Measurements from ENCODE around the gene ZNF423. TPM values are rescaled to one million over a fixed set of nuclear protein-coding genes. Genes with fewer than 3 reads are reported as not detected.

ZNF423 gene
- total RNA-seq, 1 donor from 2014 or later, result 10.6 TPM

DNA sequence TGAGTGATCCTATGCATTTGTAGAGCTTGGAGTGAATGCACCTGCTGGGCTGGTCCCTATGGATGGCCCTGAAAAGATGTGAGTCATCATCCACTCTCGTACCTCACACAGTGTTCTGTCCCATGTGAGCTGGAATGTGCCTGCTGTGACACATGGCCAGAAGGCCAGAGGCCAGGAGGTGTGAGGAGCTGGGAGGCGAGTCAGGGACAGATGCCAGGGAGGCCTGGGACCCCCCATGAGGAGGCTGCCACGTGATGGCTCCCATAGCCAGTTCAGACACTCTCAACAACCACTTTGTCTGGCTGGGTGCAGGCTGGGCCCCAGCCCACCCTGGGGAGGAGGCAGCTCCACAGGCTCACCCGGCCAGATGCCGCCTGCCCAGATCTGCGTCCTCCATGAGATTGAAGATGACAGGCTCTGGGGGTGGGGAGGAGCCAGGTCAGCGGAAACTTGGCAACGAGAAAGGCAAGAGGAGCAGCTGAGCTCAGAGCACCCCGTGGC is 313.5 kb downstream of the ZNF423 start:
- Mint-ChIP-seq H3K27ac (ENCODE audit: unreplicated experiment) (no peak overlapping the region), H3K27me3 (ENCODE audit: low read depth, unreplicated experiment) (peaks cover 22% of the 10 kb centered on the region), H3K9me3 (ENCODE audit: unreplicated experiment) (peaks cover 6% of the 10 kb centered on the region), H3K36me3 (ENCODE audit: low read depth, unreplicated experiment) (no peaks in the 10 kb centered on the region), H3K4me1 (ENCODE audit: low read depth, unreplicated experiment) (no peaks in the 10 kb centered on the region), H3K4me3 (ENCODE audit: unreplicated experiment) (no peak overlapping the region)
- no peaks in the 10 kb centered on the region for H3K79me2 ChIP-seq (ENCODE audit: insufficient read depth, low read length)
- H3K4me1 ChIP-seq (ENCODE audit: insufficient read depth, low read length), result peaks cover 6% of the 10 kb centered on the region
- no peaks in the 10 kb centered on the region for H3K36me3 ChIP-seq (ENCODE audit: insufficient read depth, low read length)
- no peak overlapping the region for H3K27ac ChIP-seq (ENCODE audit: low read depth, low read length)
- no peak for DNase-seq (ENCODE audit: low read depth)
- H3K4me2 ChIP-seq (ENCODE audit: low read length), result peak overlapping the region; percentile 69
- H4K20me1 ChIP-seq (ENCODE audit: insufficient read depth, low read length), result peaks cover 5% of the 10 kb centered on the region
- no peak overlapping the region for H2AFZ ChIP-seq (ENCODE audit: low read depth, low read length)
- no peaks in the 10 kb centered on the region for H3K9me3 ChIP-seq (ENCODE audit: insufficient read depth, low read depth, low read length)
- H3K27me3 ChIP-seq (ENCODE audit: insufficient read depth, low read length), result no peaks in the 10 kb centered on the region
- TF ChIP-seq, protein P1, sequence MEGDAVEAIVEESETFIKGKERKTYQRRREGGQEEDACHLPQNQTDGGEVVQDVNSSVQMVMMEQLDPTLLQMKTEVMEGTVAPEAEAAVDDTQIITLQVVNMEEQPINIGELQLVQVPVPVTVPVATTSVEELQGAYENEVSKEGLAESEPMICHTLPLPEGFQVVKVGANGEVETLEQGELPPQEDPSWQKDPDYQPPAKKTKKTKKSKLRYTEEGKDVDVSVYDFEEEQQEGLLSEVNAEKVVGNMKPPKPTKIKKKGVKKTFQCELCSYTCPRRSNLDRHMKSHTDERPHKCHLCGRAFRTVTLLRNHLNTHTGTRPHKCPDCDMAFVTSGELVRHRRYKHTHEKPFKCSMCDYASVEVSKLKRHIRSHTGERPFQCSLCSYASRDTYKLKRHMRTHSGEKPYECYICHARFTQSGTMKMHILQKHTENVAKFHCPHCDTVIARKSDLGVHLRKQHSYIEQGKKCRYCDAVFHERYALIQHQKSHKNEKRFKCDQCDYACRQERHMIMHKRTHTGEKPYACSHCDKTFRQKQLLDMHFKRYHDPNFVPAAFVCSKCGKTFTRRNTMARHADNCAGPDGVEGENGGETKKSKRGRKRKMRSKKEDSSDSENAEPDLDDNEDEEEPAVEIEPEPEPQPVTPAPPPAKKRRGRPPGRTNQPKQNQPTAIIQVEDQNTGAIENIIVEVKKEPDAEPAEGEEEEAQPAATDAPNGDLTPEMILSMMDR (IDR thresholded peaks at IDR 0.05; ENCODE audit: insufficient read depth, low read depth, low read length), result no peak
- TF ChIP-seq EZH2 (IDR thresholded peaks at IDR 0.05; ENCODE audit: insufficient read depth, low read length), result no peak
- H3K4me3 ChIP-seq (ENCODE audit: insufficient read depth, low read depth, low read length), result no peak overlapping the region
- FAIRE-seq, result no peak
- H3K9ac ChIP-seq (ENCODE audit: low read length), result no peak overlapping the region

DNA sequence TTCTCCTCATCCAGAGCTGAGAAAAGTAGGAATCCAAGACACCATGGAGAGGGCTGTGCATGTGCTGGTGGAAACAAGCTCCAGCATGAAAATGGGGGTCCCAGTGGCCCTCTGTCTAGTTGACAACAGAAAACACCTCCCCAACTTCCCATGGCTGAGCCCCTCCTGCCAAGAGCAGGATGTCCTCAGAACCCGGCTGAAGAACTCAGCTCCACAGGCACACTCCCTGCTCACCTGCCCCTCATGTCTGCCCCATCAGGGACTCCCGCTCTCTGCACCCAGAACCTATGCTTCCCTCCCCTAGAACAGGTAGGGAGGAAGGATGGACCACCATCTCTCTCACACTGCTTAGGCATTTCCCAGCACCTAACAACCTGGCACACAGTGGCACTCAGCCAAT is 315.1 kb downstream of the ZNF423 start:
- H3K4me3 Mint-ChIP-seq (ENCODE audit: unreplicated experiment), result no peak overlapping the region
- H3K27me3 Mint-ChIP-seq (ENCODE audit: low read depth, unreplicated experiment), result peaks cover 18% of the 10 kb centered on the region
- no peak for FAIRE-seq
- TF ChIP-seq, protein P1 (IDR thresholded peaks at IDR 0.05; ENCODE audit: insufficient read depth, low read depth, low read length), result no peak
- TF ChIP-seq EZH2 (IDR thresholded peaks at IDR 0.05; ENCODE audit: insufficient read depth, low read length), result no peak
- no peak overlapping the region for H3K27ac Mint-ChIP-seq (ENCODE audit: unreplicated experiment)
- Histone ChIP-seq H3K79me2 (ENCODE audit: insufficient read depth, low read length) (no peaks in the 10 kb centered on the region), H3K9me3 (ENCODE audit: insufficient read depth, low read depth, low read length) (no peaks in the 10 kb centered on the region), H3K27me3 (ENCODE audit: insufficient read depth, low read length) (no peaks in the 10 kb centered on the region), H3K36me3 (ENCODE audit: insufficient read depth, low read length) (no peaks in the 10 kb centered on the region), H4K20me1 (ENCODE audit: insufficient read depth, low read length) (peaks cover 5% of the 10 kb centered on the region), H2AFZ (ENCODE audit: low read depth, low read length) (no peak overlapping the region), H3K27ac (ENCODE audit: low read depth, low read length) (no peak overlapping the region), H3K4me1 (ENCODE audit: insufficient read depth, low read length) (peaks cover 6% of the 10 kb centered on the region), H3K9ac (ENCODE audit: low read length) (no peak overlapping the region), H3K4me3 (ENCODE audit: insufficient read depth, low read depth, low read length) (no peak overlapping the region), H3K4me2 (ENCODE audit: low read length) (no peak overlapping the region)
- no peaks in the 10 kb centered on the region for H3K36me3 Mint-ChIP-seq (ENCODE audit: low read depth, unreplicated experiment)
- no peak for DNase-seq (ENCODE audit: low read depth)
- H3K4me1 Mint-ChIP-seq (ENCODE audit: low read depth, unreplicated experiment), result no peaks in the 10 kb centered on the region
- H3K9me3 Mint-ChIP-seq (ENCODE audit: unreplicated experiment), result peaks cover 6% of the 10 kb centered on the region

DNA sequence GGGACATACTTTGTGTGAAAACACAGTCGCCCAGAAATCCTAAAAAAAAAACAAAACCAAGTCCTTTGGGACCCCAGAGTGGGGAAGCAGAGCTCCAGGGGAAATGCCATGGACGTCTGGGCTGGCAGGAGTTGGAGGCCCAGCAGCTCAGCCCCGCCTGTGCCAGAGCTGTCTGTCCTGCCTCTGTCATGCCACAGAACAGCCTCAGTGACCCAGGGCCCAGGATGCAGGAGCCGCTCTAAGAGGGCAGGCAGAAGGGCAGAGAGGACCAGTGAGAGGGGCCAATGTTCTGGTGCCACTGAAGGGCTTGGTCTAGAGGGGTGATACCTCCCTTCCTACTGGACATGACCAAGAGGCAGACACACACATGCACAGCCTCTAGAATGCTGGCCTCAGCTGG is 316.2 kb downstream of the ZNF423 start:
- Histone ChIP-seq H3K4me1 (ENCODE audit: insufficient read depth, low read length) (peaks cover 6% of the 10 kb centered on the region), H2AFZ (ENCODE audit: low read depth, low read length) (no peak overlapping the region), H3K9ac (ENCODE audit: low read length) (no peak overlapping the region), H3K36me3 (ENCODE audit: insufficient read depth, low read length) (no peaks in the 10 kb centered on the region), H3K4me3 (ENCODE audit: insufficient read depth, low read depth, low read length) (no peak overlapping the region), H3K27me3 (ENCODE audit: insufficient read depth, low read length) (no peaks in the 10 kb centered on the region), H3K27ac (ENCODE audit: low read depth, low read length) (no peak overlapping the region), H3K9me3 (ENCODE audit: insufficient read depth, low read depth, low read length) (no peaks in the 10 kb centered on the region), H3K79me2 (ENCODE audit: insufficient read depth, low read length) (no peaks in the 10 kb centered on the region), H4K20me1 (ENCODE audit: insufficient read depth, low read length) (peaks cover under 1% of the 10 kb centered on the region), H3K4me2 (ENCODE audit: low read length) (no peak overlapping the region)
- TF ChIP-seq, protein P1 (IDR thresholded peaks at IDR 0.05; ENCODE audit: insufficient read depth, low read depth, low read length), result no peak
- TF ChIP-seq EZH2 (IDR thresholded peaks at IDR 0.05; ENCODE audit: insufficient read depth, low read length), result no peak
- H3K27ac Mint-ChIP-seq (ENCODE audit: unreplicated experiment), result no peak overlapping the region
- no peak overlapping the region for H3K4me3 Mint-ChIP-seq (ENCODE audit: unreplicated experiment)
- peaks cover 21% of the 10 kb centered on the region for H3K27me3 Mint-ChIP-seq (ENCODE audit: low read depth, unreplicated experiment)
- H3K36me3 Mint-ChIP-seq (ENCODE audit: low read depth, unreplicated experiment), result no peaks in the 10 kb centered on the region
- peaks cover 6% of the 10 kb centered on the region for H3K9me3 Mint-ChIP-seq (ENCODE audit: unreplicated experiment)
- DNase-seq (ENCODE audit: low read depth) (no peak), FAIRE-seq (no peak)
- no peaks in the 10 kb centered on the region for H3K4me1 Mint-ChIP-seq (ENCODE audit: low read depth, unreplicated experiment)

Measured in astrocyte (in vitro differentiated cells and primary cell).